NCI-H2107 treated with DMSO at 0.1 percent for 48 hours (cell line): ENCODE data around the gene WWOX.
"Not testable (repeated sequence)": the region's sequence is repeated elsewhere in the genome, so short reads cannot be mapped to it uniquely, and the experiment has no call there.

ENCODE experiments used
- DNase-seq: peaks from one replicate; lab custom pipeline; 2025; ENCODE audit not compliant: unreplicated experiment; lab: John Stamatoyannopoulos, UW

Gene WWOX

GRCh38 chr16:79206889-79207288, 1107.4 kb downstream of the WWOX start:
- DNase-seq = no peak

- no peak for DNase-seq
Observed at GRCh38 chr16:79209308-79209707, 1109.9 kb downstream of the WWOX start.

GRCh38 chr16:79210607-79211006, 1111.2 kb downstream of the WWOX start:
- no peak for DNase-seq

GRCh38 chr16:79211586-79211985, 1112.1 kb downstream of the WWOX start:
- no peak for DNase-seq

- DNase-seq = no peak
Observed at GRCh38 chr16:79212114-79212791, 1112.8 kb downstream of the WWOX start.

GRCh38 chr16:79213214-79213613, 1113.8 kb downstream of the WWOX start:
- DNase-seq = no peak

GRCh38 chr16:79215289-79215688, 1115.8 kb downstream of the WWOX start:
- DNase-seq = no peak

- no peak for DNase-seq
Observed at GRCh38 chr16:79217375-79218011, 1118.0 kb downstream of the WWOX start.

GRCh38 chr16:79218351-79218750, 1118.9 kb downstream of the WWOX start:
- DNase-seq = no peak

GRCh38 chr16:79225994-79226393, 1126.5 kb downstream of the WWOX start:
- DNase-seq = not testable (repeated sequence)

GRCh38 chr16:79229361-79229760, 1129.9 kb downstream of the WWOX start:
- no peak for DNase-seq

- not testable (repeated sequence) for DNase-seq
Observed at GRCh38 chr16:79245700-79246099, 1146.2 kb downstream of the WWOX start.

GRCh38 chr16:79247386-79247785, 1147.9 kb downstream of the WWOX start:
- no peak for DNase-seq

GRCh38 chr16:79248351-79248750, 1148.9 kb downstream of the WWOX start:
- DNase-seq = no peak

GRCh38 chr16:79250502-79251098, 1151.1 kb downstream of the WWOX start:
- no peak for DNase-seq

GRCh38 chr16:79253100-79253631, 1153.7 kb downstream of the WWOX start:
- DNase-seq = no peak

GRCh38 chr16:79257953-79258490, 1158.6 kb downstream of the WWOX start:
- DNase-seq = no peak

- DNase-seq = not testable (repeated sequence)
Observed at GRCh38 chr16:79260890-79261289, 1161.4 kb downstream of the WWOX start.

GRCh38 chr16:79261481-79261940, 1162.1 kb downstream of the WWOX start:
- no peak for DNase-seq

- DNase-seq = no peak
Observed at GRCh38 chr16:79261944-79262552, 1162.6 kb downstream of the WWOX start.
